ENCODE data around the gene UBE2J2. TPM values are rescaled to one million over a fixed set of nuclear protein-coding genes. Genes with fewer than 3 reads are reported as not detected.

UBE2J2 gene
- total and polyA plus RNA-seq, 2 of the 4 experiments (the other 2 are of a cell fraction) = 20.6 to 67.5 TPM

DNA sequence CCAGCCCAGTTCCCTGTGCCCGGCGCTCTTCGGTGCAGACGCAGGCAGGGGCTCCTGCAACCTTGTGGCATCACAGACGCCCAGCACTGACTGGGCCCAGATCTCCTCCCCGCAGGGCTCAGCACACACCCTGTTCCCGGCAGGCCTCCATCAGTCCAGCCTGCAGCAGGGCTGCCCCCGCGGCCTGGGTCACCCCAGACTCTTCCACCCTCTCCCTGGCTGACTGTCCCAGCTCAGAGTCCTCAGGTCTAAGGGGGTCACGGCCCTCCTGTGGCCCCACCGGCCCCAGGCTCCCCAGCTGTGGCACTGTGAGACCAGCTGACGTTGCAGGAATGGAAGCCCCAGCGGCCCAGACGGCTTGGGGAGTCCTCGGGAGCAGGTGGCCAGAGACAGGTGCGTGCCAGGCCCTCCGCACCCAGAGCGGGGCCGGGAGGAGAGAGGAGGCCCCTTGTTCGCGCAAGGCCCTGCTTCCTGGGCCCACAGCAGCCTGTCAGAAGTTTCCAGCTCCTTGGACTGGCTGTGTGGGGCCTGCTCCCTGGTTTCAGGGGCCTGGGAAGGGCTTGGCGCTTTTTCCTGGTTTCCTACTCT, 37.4 kb downstream of the UBE2J2 start:
- Histone ChIP-seq H4K20me1 (ENCODE audit: insufficient read depth, low read length) (no peaks in the 10 kb centered on the region; the same call in 1 of the 2 replicates), H3K9me1 (ENCODE audit: insufficient read depth, low read length) (no peaks in the 10 kb centered on the region), H4K91ac (ENCODE audit: insufficient read depth, low read depth, low read length) (no peak overlapping the region), H3K27ac (ENCODE audit: insufficient read depth, low read length) (no peak overlapping the region), H2AK5ac (ENCODE audit: low read depth, low read length) (no peak overlapping the region), H3K27me3 (ENCODE audit: control insufficient read depth, insufficient read depth, low read length) (no peaks in the 10 kb centered on the region), H3K4me1 (ENCODE audit: control insufficient read depth, insufficient read depth, low read length) (peaks cover 20% of the 10 kb centered on the region), H4K8ac (ENCODE audit: low read depth in 2 of 2, low read length in 2 of 2) (no peak overlapping the region), H4K5ac (ENCODE audit: low read depth, low read length) (no peak overlapping the region), H2BK20ac (ENCODE audit: low read depth, low read length) (no peak overlapping the region), H2AFZ (replicated peaks; ENCODE audit: low read length, poor library complexity) (no peak overlapping the region), H3K9me3 (ENCODE audit: control insufficient read depth, insufficient read depth, low read length) (peaks cover 3% of the 10 kb centered on the region), H2BK5ac (ENCODE audit: low read depth, low read length, poor library complexity, severe bottlenecking) (no peak overlapping the region), H2BK15ac (ENCODE audit: low read depth, low read length) (no peak overlapping the region), H3K36me3 (ENCODE audit: control insufficient read depth, insufficient read depth, low read length) (peaks cover 2% of the 10 kb centered on the region), H3K4me3 (ENCODE audit: insufficient read depth, low read depth, low read length) (no peak overlapping the region), H3K9ac (ENCODE audit: low read depth, low read length) (no peak overlapping the region), H3K4ac (ENCODE audit: low read depth, low read length) (no peak overlapping the region), H3K79me1 (ENCODE audit: low read depth in 1 of 2, low read length in 2 of 2) (peaks cover 7 to 38% of the 10 kb centered on the region in 2 experiments; a peak in 3 of 4 replicates), H3K4me2 (ENCODE audit: low read depth, low read length) (no peak overlapping the region), H3K23ac (ENCODE audit: low read depth, low read length) (no peak overlapping the region), H3K18ac (ENCODE audit: low read depth, low read length) (no peak overlapping the region), H2BK120ac (ENCODE audit: low read depth, low read length) (no peak overlapping the region), H3K56ac (ENCODE audit: extremely low read depth, insufficient read depth, low read length) (no peak overlapping the region), H2AK9ac (replicated peaks; ENCODE audit: low read depth, low read length, poor library complexity) (no peak overlapping the region), H3K14ac (replicated peaks; ENCODE audit: low read depth, low read length) (no peak overlapping the region)
- BruUV-seq (replicated peaks) = no TSS peak
- WGBS, 2 experiments (ENCODE audit: extremely low coverage in 2 of 2, insufficient read length in 1 of 2) = 86% methylated on average over 15 of the region's 22 CpGs; no CpG with 5 or more reads in 1 of the 2 experiments
- intact Hi-C loops (cut with micrococcal nuclease) (no loop called here), dilution Hi-C loops (cut with HindIII; ENCODE audit: low sequenced_read_pairs, unreplicated experiment) (no loop called here), in situ Hi-C loops (cut with MboI; ENCODE audit: low sequenced_read_pairs) (no loop called here)
- ATAC-seq (ENCODE audit: low read depth) = no peak
- TF ChIP-seq RAD21 (IDR thresholded peaks at IDR 0.05; ENCODE audit: low read length) = no peak
- no peak for TF ChIP-seq MAZ (IDR thresholded peaks at IDR 0.05; ENCODE audit: borderline replicate concordance, low read depth, low read length)
- no peak for TF ChIP-seq RFX5 (IDR thresholded peaks at IDR 0.05; ENCODE audit: low read depth, low read length)
- TF ChIP-seq, protein P1, sequence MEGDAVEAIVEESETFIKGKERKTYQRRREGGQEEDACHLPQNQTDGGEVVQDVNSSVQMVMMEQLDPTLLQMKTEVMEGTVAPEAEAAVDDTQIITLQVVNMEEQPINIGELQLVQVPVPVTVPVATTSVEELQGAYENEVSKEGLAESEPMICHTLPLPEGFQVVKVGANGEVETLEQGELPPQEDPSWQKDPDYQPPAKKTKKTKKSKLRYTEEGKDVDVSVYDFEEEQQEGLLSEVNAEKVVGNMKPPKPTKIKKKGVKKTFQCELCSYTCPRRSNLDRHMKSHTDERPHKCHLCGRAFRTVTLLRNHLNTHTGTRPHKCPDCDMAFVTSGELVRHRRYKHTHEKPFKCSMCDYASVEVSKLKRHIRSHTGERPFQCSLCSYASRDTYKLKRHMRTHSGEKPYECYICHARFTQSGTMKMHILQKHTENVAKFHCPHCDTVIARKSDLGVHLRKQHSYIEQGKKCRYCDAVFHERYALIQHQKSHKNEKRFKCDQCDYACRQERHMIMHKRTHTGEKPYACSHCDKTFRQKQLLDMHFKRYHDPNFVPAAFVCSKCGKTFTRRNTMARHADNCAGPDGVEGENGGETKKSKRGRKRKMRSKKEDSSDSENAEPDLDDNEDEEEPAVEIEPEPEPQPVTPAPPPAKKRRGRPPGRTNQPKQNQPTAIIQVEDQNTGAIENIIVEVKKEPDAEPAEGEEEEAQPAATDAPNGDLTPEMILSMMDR (conservative IDR thresholded peaks at IDR 0.05; ENCODE audit: low read depth, low read length) = no peak
- TF ChIP-seq NFE2L2 (IDR thresholded peaks at IDR 0.05; ENCODE audit: low read depth, low read length) = no peak
- no peak for TF ChIP-seq CEBPB (IDR thresholded peaks at IDR 0.05; ENCODE audit: low read depth, low read length)
- TF ChIP-seq, protein P2, sequence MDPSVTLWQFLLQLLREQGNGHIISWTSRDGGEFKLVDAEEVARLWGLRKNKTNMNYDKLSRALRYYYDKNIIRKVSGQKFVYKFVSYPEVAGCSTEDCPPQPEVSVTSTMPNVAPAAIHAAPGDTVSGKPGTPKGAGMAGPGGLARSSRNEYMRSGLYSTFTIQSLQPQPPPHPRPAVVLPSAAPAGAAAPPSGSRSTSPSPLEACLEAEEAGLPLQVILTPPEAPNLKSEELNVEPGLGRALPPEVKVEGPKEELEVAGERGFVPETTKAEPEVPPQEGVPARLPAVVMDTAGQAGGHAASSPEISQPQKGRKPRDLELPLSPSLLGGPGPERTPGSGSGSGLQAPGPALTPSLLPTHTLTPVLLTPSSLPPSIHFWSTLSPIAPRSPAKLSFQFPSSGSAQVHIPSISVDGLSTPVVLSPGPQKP (IDR thresholded peaks at IDR 0.05; ENCODE audit: borderline replicate concordance, low read depth, low read length) = no peak
- TF ChIP-seq BHLHE40 (IDR thresholded peaks at IDR 0.05; ENCODE audit: low read depth, low read length) = no peak
- DNase-seq = no peak
- ChIA-PET CTCF (no interaction called here), POLR2A (ENCODE audit: unreplicated experiment) (no interaction called here)

Measured in IMR-90 (cell line).